HFF-Myc (cell line): ENCODE results near the gene PRICKLE2.

Experiments used
- DNase-seq: peaks from one replicate; pipeline ENCODE4 v3.0.0-alpha.2; 2011; ENCODE audit warnings: low read depth; ENCODE audit errors: extremely low read depth
- H3K4me3 ChIP-seq: replicated peaks from 2 replicates; pipeline ENCODE4 v1.5.1; 2011; ENCODE audit warnings: low read depth, mild to moderate bottlenecking, control low read depth, low read length
- CTCF ChIP-seq: IDR thresholded peaks from 2 replicates; pipeline ENCODE4 v1.5.1; 2012; ENCODE audit warnings: mild to moderate bottlenecking, low read depth, low read length, control low read depth; ENCODE audit errors: missing control alignments

The PRICKLE2 gene

GRCh38 chr3:64161481-64161952 is 63.7 kb downstream of the PRICKLE2 start:
- TF ChIP-seq CTCF = no peak
- no peak for DNase-seq
- H3K4me3 ChIP-seq = no peak overlapping the region

- DNase-seq = no peak
- H3K4me3 ChIP-seq = no peak overlapping the region
- no peak for TF ChIP-seq CTCF
Observed at GRCh38 chr3:64160000-64160695, 65.1 kb downstream of the PRICKLE2 start.

DNA sequence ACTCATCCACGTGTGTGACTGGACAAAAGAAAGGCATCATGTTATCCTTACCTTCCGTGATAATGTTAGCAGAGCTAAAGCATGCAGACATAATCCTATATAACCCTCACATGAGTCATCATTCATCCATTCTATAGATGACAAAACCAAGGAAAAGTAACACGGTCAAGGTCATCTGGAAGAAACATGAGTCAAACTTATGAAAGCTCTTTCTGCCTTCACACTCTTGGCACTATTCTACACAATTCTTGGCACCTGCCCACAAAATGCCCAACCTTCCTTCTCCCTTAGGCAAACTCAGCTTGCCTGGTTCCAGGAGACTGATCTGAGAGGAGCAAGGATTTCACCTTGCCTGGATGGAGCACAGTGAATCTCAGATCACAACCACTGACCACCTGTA is 66.9 kb downstream of the PRICKLE2 start:
- no peak overlapping the region for H3K4me3 ChIP-seq
- no peak for TF ChIP-seq CTCF
- no peak for DNase-seq

DNA sequence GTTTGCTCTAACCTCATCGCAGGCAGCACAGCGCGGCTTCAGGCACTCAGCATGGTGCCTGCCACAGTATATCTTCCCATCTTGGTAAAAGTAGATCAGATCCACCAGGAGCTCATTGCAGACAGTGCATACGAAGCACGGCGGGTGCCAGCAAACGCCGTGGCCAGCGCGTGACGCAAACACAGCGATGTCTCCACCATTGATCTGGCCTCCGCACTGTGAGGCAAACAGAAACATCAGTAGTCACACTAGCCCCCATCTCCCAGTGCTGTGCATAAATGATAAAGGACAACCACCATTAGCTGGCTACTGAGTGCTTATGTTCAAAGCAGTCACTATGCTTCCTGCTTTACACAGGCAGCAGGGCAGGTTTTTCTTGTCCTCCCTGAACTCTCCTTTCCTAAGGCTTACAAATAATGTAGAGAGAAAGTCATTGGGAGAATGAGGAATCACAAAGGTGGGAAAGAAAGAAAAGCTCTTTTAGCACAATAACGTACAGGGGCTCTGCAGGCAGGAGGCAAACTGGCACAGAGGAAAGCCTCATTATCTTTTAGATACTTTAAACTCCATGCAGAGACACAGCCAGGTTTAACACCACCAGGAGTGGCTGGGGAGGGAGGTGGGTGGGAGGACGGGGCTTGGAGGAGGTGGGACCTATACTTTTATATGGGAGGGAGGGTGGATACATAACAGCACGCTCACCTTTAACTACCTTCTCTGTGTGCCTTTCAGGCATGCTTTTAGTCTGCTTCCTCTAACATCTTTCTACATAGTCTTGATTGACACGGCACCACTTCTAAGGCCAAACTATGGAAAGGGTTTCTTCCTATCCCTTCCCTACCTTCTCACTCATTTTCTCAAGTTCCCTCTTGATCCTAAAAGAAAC is 67.9 kb downstream of the PRICKLE2 start:
- no peak overlapping the region for H3K4me3 ChIP-seq
- no peak for TF ChIP-seq CTCF
- DNase-seq = no peak

- no peak for DNase-seq
- TF ChIP-seq CTCF = no peak
- no peak overlapping the region for H3K4me3 ChIP-seq
Observed at GRCh38 chr3:64155328-64155727, 69.9 kb downstream of the PRICKLE2 start.

GRCh38 chr3:64152676-64153466 is 72.4 kb downstream of the PRICKLE2 start:
- no peak overlapping the region for H3K4me3 ChIP-seq
- TF ChIP-seq CTCF = no peak
- no peak for DNase-seq
